CD4-positive, alpha-beta T cell (primary cell): Measurements from ENCODE around the gene KCNT2. TPM values are rescaled to one million over a fixed set of nuclear protein-coding genes. Genes with fewer than 3 reads are reported as not detected.
"Not testable (repeated sequence)": the region's sequence is repeated elsewhere in the genome, so short reads cannot be mapped to it uniquely, and the experiment has no call there.

Experiments
- ATAC-seq: fragments of 200-7000 bp; cut with Tn5 transposase; one replicate; pipeline ENCODE4 v1.10.0; 2022; ENCODE audit warnings: mild to moderate bottlenecking; ENCODE audit not compliant: poor library complexity
- CTCF ChIA-PET: fragments of 350-600 bp; sonication (Branson Sonifier 250); formaldehyde crosslinking; loops from one replicate; lab custom pipeline; 2021; ENCODE audit warnings: antibody characterized with exemption, inconsistent platforms; lab: Charles Lee
- POLR2A ChIA-PET: fragments of 350-600 bp; sonication (Branson Sonifier 250); formaldehyde crosslinking; loops from one replicate; lab custom pipeline; 2021; ENCODE audit warnings: antibody characterized with exemption, inconsistent platforms; lab: Charles Lee
- DNase-seq, 14 experiments: peaks; one replicate each; pipeline ENCODE4 v3.0.0-alpha.2; 2013 to 2020; ENCODE audit warnings: mixed read lengths in 2 of 14
- H3K27ac ChIP-seq, 2 donors: one replicate each; pipeline versions ENCODE4 v1.5.1 to v1.7.0; 2013; ENCODE audit warnings: low read length in 2 of 2, low read depth in 1 of 2, mild to moderate bottlenecking in 1 of 2
- H3K27me3 ChIP-seq, 2 experiments: 1 replicate in 1 of 2; 2 replicates in 1 of 2; pipeline versions ENCODE4 v1.6.1 to v1.7.0; 2013; ENCODE audit warnings: low read length in 2 of 2, control low read depth in 1 of 2, mild to moderate bottlenecking in 1 of 2, moderate library complexity in 1 of 2; ENCODE audit not compliant: insufficient read depth in 2 of 2, control insufficient read depth in 1 of 2
- H3K36me3 ChIP-seq: one replicate; pipeline ENCODE4 v1.6.1; 2013; ENCODE audit warnings: low read length, control low read depth; ENCODE audit not compliant: insufficient read depth
- H3K4me1 ChIP-seq: one replicate; pipeline ENCODE4 v1.6.1; 2013; ENCODE audit warnings: low read length, control low read depth; ENCODE audit not compliant: insufficient read depth
- H3K4me3 ChIP-seq: one replicate; pipeline ENCODE4 v1.5.1; 2013; ENCODE audit warnings: mild to moderate bottlenecking, low read length, moderate library complexity
- H3K9me3 ChIP-seq, 2 experiments: 1 replicate in 1 of 2; 2 replicates in 1 of 2; pipeline versions ENCODE4 v1.6.1 to v1.7.0; 2013; ENCODE audit warnings: low read length in 2 of 2, mild to moderate bottlenecking in 2 of 2, control low read depth in 1 of 2, moderate library complexity in 1 of 2; ENCODE audit not compliant: control insufficient read depth in 1 of 2, insufficient read depth in 1 of 2
- H3K27ac Mint-ChIP-seq: one replicate; pipeline ENCODE4 v1.8.0; 2020; ENCODE audit warnings: mixed read lengths
- H3K27me3 Mint-ChIP-seq: one replicate; pipeline ENCODE4 v1.8.0; 2021; ENCODE audit warnings: mixed read lengths
- H3K36me3 Mint-ChIP-seq: one replicate; pipeline ENCODE4 v1.8.0; 2021; ENCODE audit warnings: low read depth, mixed read lengths
- H3K4me1 Mint-ChIP-seq: one replicate; pipeline ENCODE4 v1.8.0; 2021; ENCODE audit warnings: low read depth, mixed read lengths
- H3K4me3 Mint-ChIP-seq: one replicate; pipeline ENCODE4 v1.8.0; 2020; ENCODE audit warnings: mild to moderate bottlenecking, mixed read lengths
- H3K9me3 Mint-ChIP-seq: one replicate; pipeline ENCODE4 v1.8.0; 2020; ENCODE audit warnings: mixed read lengths
- CTCF ChIP-seq: fragments of 200-600 bp; IDR thresholded peaks from one replicate; pipeline ENCODE4 v1.8.0; 2022; ENCODE audit warnings: antibody characterized with exemption, mild to moderate bottlenecking
- intact Hi-C, 2 experiments: fragments of 100-400 bp; cut with DNase I in 1 of 2; cut with micrococcal nuclease in 1 of 2; formaldehyde crosslinking; loops; one replicate each; pipeline versions ENCODE4 v1.15.1 to v1.9.0; 2023 to 2025; cut with DNase I, micrococcal nuclease
- total RNA-seq, 174 experiments: library from RNA in 2 of 174; stranded (reverse) in 2 of 174; gene quantifications; one replicate each; pipeline ENCODE4 v1.2.3 and lab custom pipeline; 2021 to 2026

The KCNT2 gene
- total RNA-seq, 2 experiments from 2014 or later: not detected

GRCh38 chr1:196515904-196516303 is 92.3 kb downstream of the KCNT2 start:
- H3K36me3 ChIP-seq: no peaks in the 10 kb centered on the region
- no peak for DNase-seq
- H3K27ac Mint-ChIP-seq: no peak overlapping the region
- no peaks in the 10 kb centered on the region for H3K27me3 ChIP-seq
- H3K4me1 ChIP-seq: no peaks in the 10 kb centered on the region
- peaks cover 5% of the 10 kb centered on the region for H3K9me3 Mint-ChIP-seq
- ChIA-PET POLR2A (no interaction called here), CTCF (no interaction called here)
- H3K4me3 Mint-ChIP-seq: no peak overlapping the region
- TF ChIP-seq CTCF: no peak
- H3K36me3 Mint-ChIP-seq: no peaks in the 10 kb centered on the region
- peaks cover 4 to 8% of the 10 kb centered on the region in 2 experiments for H3K9me3 ChIP-seq
- no peak overlapping the region for H3K27ac ChIP-seq
- no peaks in the 10 kb centered on the region for H3K27me3 Mint-ChIP-seq
- no peaks in the 10 kb centered on the region for H3K4me1 Mint-ChIP-seq
- H3K4me3 ChIP-seq: no peak overlapping the region
- intact Hi-C loops: no loop called here
- no peak for ATAC-seq

DNA sequence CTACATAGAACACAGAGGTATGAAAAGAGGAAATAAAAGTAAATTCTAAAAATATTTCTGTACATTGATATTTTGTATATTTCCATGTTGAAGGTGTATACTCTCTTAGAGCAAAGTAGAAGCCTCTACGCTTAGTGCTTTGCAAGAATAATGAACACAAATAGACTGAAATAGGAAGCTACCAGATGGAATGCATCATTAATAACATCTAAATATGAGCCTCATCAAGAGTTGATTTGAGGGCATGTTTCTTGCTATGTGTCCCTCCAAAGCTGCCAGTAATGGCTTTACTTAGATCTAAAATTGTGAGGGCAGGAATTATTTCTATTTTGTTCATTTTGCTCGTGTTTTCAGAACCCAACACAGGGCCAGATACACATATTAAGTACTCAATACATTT is 94.4 kb downstream of the KCNT2 start:
- no peak overlapping the region for H3K4me3 Mint-ChIP-seq
- ChIA-PET POLR2A (no interaction called here), CTCF (no interaction called here)
- DNase-seq (no peak), ATAC-seq (no peak)
- H3K36me3 Mint-ChIP-seq: no peaks in the 10 kb centered on the region
- Histone ChIP-seq H3K9me3 (peaks cover 4 to 8% of the 10 kb centered on the region in 2 experiments), H3K4me1 (no peaks in the 10 kb centered on the region), H3K27ac (no peak overlapping the region), H3K27me3 (no peaks in the 10 kb centered on the region), H3K36me3 (no peaks in the 10 kb centered on the region), H3K4me3 (no peak overlapping the region)
- H3K27ac Mint-ChIP-seq: no peak overlapping the region
- H3K4me1 Mint-ChIP-seq: no peaks in the 10 kb centered on the region
- TF ChIP-seq CTCF: no peak
- H3K27me3 Mint-ChIP-seq: no peaks in the 10 kb centered on the region
- intact Hi-C loops: no loop called here
- peaks cover under 1% of the 10 kb centered on the region for H3K9me3 Mint-ChIP-seq

GRCh38 chr1:196510451-196510850 is 97.8 kb downstream of the KCNT2 start:
- Mint-ChIP-seq H3K9me3 (no peaks in the 10 kb centered on the region), H3K27ac (no peak overlapping the region), H3K36me3 (no peaks in the 10 kb centered on the region), H3K4me3 (no peak overlapping the region), H3K4me1 (no peaks in the 10 kb centered on the region), H3K27me3 (no peaks in the 10 kb centered on the region)
- H3K4me1 ChIP-seq: no peaks in the 10 kb centered on the region
- H3K27me3 ChIP-seq: no peaks in the 10 kb centered on the region
- TF ChIP-seq CTCF: no peak
- no peaks in the 10 kb centered on the region for H3K36me3 ChIP-seq
- POLR2A ChIA-PET: no interaction called here
- H3K27ac ChIP-seq: no peak overlapping the region
- H3K4me3 ChIP-seq: no peak overlapping the region
- intact Hi-C loops: no loop called here
- DNase-seq (no peak), ATAC-seq (no peak)
- CTCF ChIA-PET: no interaction called here
- H3K9me3 ChIP-seq: no peaks in the 10 kb centered on the region

DNA sequence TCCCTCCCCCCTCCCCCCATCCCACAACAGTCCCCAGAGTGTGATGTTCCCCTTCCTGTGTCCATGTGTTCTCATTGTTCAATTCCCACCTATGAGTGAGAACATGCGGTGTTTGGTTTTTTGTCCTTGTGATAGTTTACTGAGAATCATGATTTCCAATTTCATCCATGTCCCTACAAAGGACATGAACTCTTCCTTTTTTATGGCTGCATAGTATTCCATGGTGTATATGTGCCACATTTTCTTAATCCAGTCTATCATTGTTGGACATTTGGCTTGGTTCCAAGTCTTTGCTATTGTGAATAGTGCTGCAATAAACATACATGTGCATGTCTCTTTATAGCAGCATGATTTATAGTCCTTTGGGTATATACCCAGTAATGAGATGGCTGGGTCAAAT is 104.0 kb downstream of the KCNT2 start:
- H3K4me1 Mint-ChIP-seq, ATAC-seq, H3K36me3 Mint-ChIP-seq, H3K36me3 ChIP-seq, POLR2A ChIA-PET, H3K27me3 Mint-ChIP-seq, DNase-seq, H3K9me3 ChIP-seq, intact Hi-C loops, H3K4me3 ChIP-seq, H3K4me3 Mint-ChIP-seq, H3K9me3 Mint-ChIP-seq, H3K27me3 ChIP-seq, H3K27ac Mint-ChIP-seq, H3K4me1 ChIP-seq, CTCF ChIA-PET, H3K27ac ChIP-seq: not testable (repeated sequence)
